ENCODE data around the gene PLD4.

GRCh38 chr14:104950021-104950420 is 25.3 kb downstream of the PLD4 start:
- no peak for TF ChIP-seq POLR2A (IDR thresholded peaks at IDR 0.05)
- TF ChIP-seq, protein P1, sequence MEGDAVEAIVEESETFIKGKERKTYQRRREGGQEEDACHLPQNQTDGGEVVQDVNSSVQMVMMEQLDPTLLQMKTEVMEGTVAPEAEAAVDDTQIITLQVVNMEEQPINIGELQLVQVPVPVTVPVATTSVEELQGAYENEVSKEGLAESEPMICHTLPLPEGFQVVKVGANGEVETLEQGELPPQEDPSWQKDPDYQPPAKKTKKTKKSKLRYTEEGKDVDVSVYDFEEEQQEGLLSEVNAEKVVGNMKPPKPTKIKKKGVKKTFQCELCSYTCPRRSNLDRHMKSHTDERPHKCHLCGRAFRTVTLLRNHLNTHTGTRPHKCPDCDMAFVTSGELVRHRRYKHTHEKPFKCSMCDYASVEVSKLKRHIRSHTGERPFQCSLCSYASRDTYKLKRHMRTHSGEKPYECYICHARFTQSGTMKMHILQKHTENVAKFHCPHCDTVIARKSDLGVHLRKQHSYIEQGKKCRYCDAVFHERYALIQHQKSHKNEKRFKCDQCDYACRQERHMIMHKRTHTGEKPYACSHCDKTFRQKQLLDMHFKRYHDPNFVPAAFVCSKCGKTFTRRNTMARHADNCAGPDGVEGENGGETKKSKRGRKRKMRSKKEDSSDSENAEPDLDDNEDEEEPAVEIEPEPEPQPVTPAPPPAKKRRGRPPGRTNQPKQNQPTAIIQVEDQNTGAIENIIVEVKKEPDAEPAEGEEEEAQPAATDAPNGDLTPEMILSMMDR (IDR thresholded peaks at IDR 0.05), result no peak

Data from body of pancreas (tissue), 4 donors.